ENCODE data around the gene GNAO1.

GNAO1 gene

GRCh38 chr16:56274369-56274768 lies 83.1 kb downstream of the GNAO1 start:
- no peak overlapping the region for H2AK5ac ChIP-seq (ENCODE audit: low read depth, low read length)
- no peak overlapping the region for H2AFZ ChIP-seq (ENCODE audit: low read length)
- no peak overlapping the region for H4K8ac ChIP-seq (ENCODE audit: low read depth, low read length)
- H2BK120ac ChIP-seq (ENCODE audit: low read depth, low read length) = no peak overlapping the region
- peaks cover 5 to 18% of the 10 kb centered on the region in 2 donors for H3K9me3 ChIP-seq (replicated peaks in 1 of 2; ENCODE audit: control insufficient read depth in 2 of 2, insufficient read depth in 1 of 2, low read depth in 1 of 2, low read length in 2 of 2)
- H3K36me3 ChIP-seq (replicated peaks in 1 of 2; ENCODE audit: control insufficient read depth in 2 of 2, insufficient read depth in 2 of 2, low read length in 2 of 2) = no peaks in the 10 kb centered on the region
- H4K91ac ChIP-seq (ENCODE audit: low read depth, low read length, poor library complexity) = no peak overlapping the region
- H2BK15ac ChIP-seq (ENCODE audit: low read length) = no peak overlapping the region
- H3K9ac ChIP-seq (ENCODE audit: low read depth, low read length, poor library complexity) = no peak overlapping the region
- DNase-seq (ENCODE audit: low spot score) = no peak
- H3K4ac ChIP-seq (ENCODE audit: low read length) = no peak overlapping the region
- no peak overlapping the region for H3K18ac ChIP-seq (ENCODE audit: low read length)
- no peak overlapping the region for H3K4me2 ChIP-seq (ENCODE audit: insufficient read depth, low read length, poor library complexity, severe bottlenecking)
- H3K4me1 ChIP-seq (ENCODE audit: control insufficient read depth in 2 of 2, insufficient read depth in 1 of 2, low read depth in 1 of 2, low read length in 2 of 2) = peaks cover 8 to 13% of the 10 kb centered on the region in 2 donors
- no peak overlapping the region for H3K23ac ChIP-seq (ENCODE audit: low read depth, low read length, poor library complexity)
- no peaks in the 10 kb centered on the region for H3K79me1 ChIP-seq (ENCODE audit: low read depth, low read length)
- no peak overlapping the region for H3K27ac ChIP-seq (replicated peaks; ENCODE audit: low read length)
- WGBS, 2 donors (ENCODE audit: extremely low coverage in 2 of 2, insufficient read length in 2 of 2, insufficient replicate concordance in 1 of 2) = no CpG with 5 or more reads among the region's 4 CpGs
- no peak overlapping the region for H3K4me3 ChIP-seq (ENCODE audit: low read length in 2 of 2)
- H3K14ac ChIP-seq (ENCODE audit: low read length) = no peak overlapping the region
- H2BK12ac ChIP-seq (ENCODE audit: low read length) = no peak overlapping the region
- H2BK5ac ChIP-seq (ENCODE audit: low read length) = no peak overlapping the region
- H3K27me3 ChIP-seq (ENCODE audit: control insufficient read depth in 3 of 3, insufficient read depth in 3 of 3, low read depth in 1 of 3, low read length in 3 of 3) = no peaks in the 10 kb centered on the region

- Histone ChIP-seq H3K9ac (ENCODE audit: low read depth, low read length, poor library complexity) (no peak overlapping the region), H3K4me1 (ENCODE audit: control insufficient read depth in 2 of 2, insufficient read depth in 1 of 2, low read depth in 1 of 2, low read length in 2 of 2) (peaks cover 8 to 11% of the 10 kb centered on the region in 2 donors), H3K36me3 (replicated peaks in 1 of 2; ENCODE audit: control insufficient read depth in 2 of 2, insufficient read depth in 2 of 2, low read length in 2 of 2) (no peaks in the 10 kb centered on the region), H3K18ac (ENCODE audit: low read length) (no peak overlapping the region), H2BK5ac (ENCODE audit: low read length) (no peak overlapping the region), H3K4me3 (ENCODE audit: low read length in 2 of 2) (no peak overlapping the region), H3K27me3 (ENCODE audit: control insufficient read depth in 3 of 3, insufficient read depth in 3 of 3, low read depth in 1 of 3, low read length in 3 of 3) (no peaks in the 10 kb centered on the region), H3K79me1 (ENCODE audit: low read depth, low read length) (no peaks in the 10 kb centered on the region), H3K4me2 (ENCODE audit: insufficient read depth, low read length, poor library complexity, severe bottlenecking) (no peak overlapping the region), H3K14ac (ENCODE audit: low read length) (no peak overlapping the region), H4K8ac (ENCODE audit: low read depth, low read length) (no peak overlapping the region), H3K9me3 (replicated peaks in 1 of 2; ENCODE audit: control insufficient read depth in 2 of 2, insufficient read depth in 1 of 2, low read depth in 1 of 2, low read length in 2 of 2) (peaks cover 5 to 18% of the 10 kb centered on the region in 2 donors), H2AFZ (ENCODE audit: low read length) (no peak overlapping the region), H3K27ac (replicated peaks; ENCODE audit: low read length) (no peak overlapping the region), H3K23ac (ENCODE audit: low read depth, low read length, poor library complexity) (no peak overlapping the region), H2BK12ac (ENCODE audit: low read length) (no peak overlapping the region), H2AK5ac (ENCODE audit: low read depth, low read length) (no peak overlapping the region), H3K4ac (ENCODE audit: low read length) (no peak overlapping the region), H4K91ac (ENCODE audit: low read depth, low read length, poor library complexity) (no peak overlapping the region), H2BK120ac (ENCODE audit: low read depth, low read length) (no peak overlapping the region), H2BK15ac (ENCODE audit: low read length) (no peak overlapping the region)
- no peak for DNase-seq (ENCODE audit: low spot score)
- WGBS, 2 donors (ENCODE audit: extremely low coverage in 2 of 2, insufficient read length in 2 of 2, insufficient replicate concordance in 1 of 2) = no CpG with 5 or more reads among the region's 4 CpGs
These were observed 83.8 kb downstream of the GNAO1 start for GRCh38 chr16:56275076-56275475.

- Histone ChIP-seq H2AFZ (ENCODE audit: low read length) (no peak overlapping the region), H2BK15ac (ENCODE audit: low read length) (no peak overlapping the region), H4K8ac (ENCODE audit: low read depth, low read length) (no peak overlapping the region), H3K36me3 (replicated peaks in 1 of 2; ENCODE audit: control insufficient read depth in 2 of 2, insufficient read depth in 2 of 2, low read length in 2 of 2) (no peaks in the 10 kb centered on the region), H3K4me2 (ENCODE audit: insufficient read depth, low read length, poor library complexity, severe bottlenecking) (no peak overlapping the region), H2BK120ac (ENCODE audit: low read depth, low read length) (no peak overlapping the region), H3K27ac (replicated peaks; ENCODE audit: low read length) (no peak overlapping the region), H3K4ac (ENCODE audit: low read length) (no peak overlapping the region), H3K14ac (ENCODE audit: low read length) (no peak overlapping the region), H2BK5ac (ENCODE audit: low read length) (no peak overlapping the region), H3K9ac (ENCODE audit: low read depth, low read length, poor library complexity) (peak overlapping the region; percentile 38), H4K91ac (ENCODE audit: low read depth, low read length, poor library complexity) (no peak overlapping the region), H3K18ac (ENCODE audit: low read length) (peak overlapping the region; percentile 7), H2AK5ac (ENCODE audit: low read depth, low read length) (no peak overlapping the region), H3K4me3 (ENCODE audit: low read length in 2 of 2) (no peak overlapping the region), H3K4me1 (ENCODE audit: control insufficient read depth in 2 of 2, insufficient read depth in 1 of 2, low read depth in 1 of 2, low read length in 2 of 2) (peaks cover 8 to 14% of the 10 kb centered on the region in 2 donors), H3K9me3 (replicated peaks in 1 of 2; ENCODE audit: control insufficient read depth in 2 of 2, insufficient read depth in 1 of 2, low read depth in 1 of 2, low read length in 2 of 2) (peaks cover 5 to 18% of the 10 kb centered on the region in 2 donors), H3K27me3 (ENCODE audit: control insufficient read depth in 3 of 3, insufficient read depth in 3 of 3, low read depth in 1 of 3, low read length in 3 of 3) (no peaks in the 10 kb centered on the region), H3K79me1 (ENCODE audit: low read depth, low read length) (no peaks in the 10 kb centered on the region), H2BK12ac (ENCODE audit: low read length) (no peak overlapping the region), H3K23ac (ENCODE audit: low read depth, low read length, poor library complexity) (no peak overlapping the region)
- DNase-seq (ENCODE audit: low spot score) = no peak
- no CpG with 5 or more reads among the region's 9 CpGs for WGBS, 2 donors (ENCODE audit: extremely low coverage in 2 of 2, insufficient read length in 2 of 2, insufficient replicate concordance in 1 of 2)
These were observed 84.5 kb downstream of the GNAO1 start for GRCh38 chr16:56275801-56276200.

GRCh38 chr16:56277075-56277474 lies 85.8 kb downstream of the GNAO1 start:
- Histone ChIP-seq H3K18ac (ENCODE audit: low read length) (no peak overlapping the region), H3K4me1 (ENCODE audit: control insufficient read depth in 2 of 2, insufficient read depth in 1 of 2, low read depth in 1 of 2, low read length in 2 of 2) (peaks cover 17 to 19% of the 10 kb centered on the region in 2 donors), H3K27ac (replicated peaks; ENCODE audit: low read length) (no peak overlapping the region), H3K23ac (ENCODE audit: low read depth, low read length, poor library complexity) (no peak overlapping the region), H4K91ac (ENCODE audit: low read depth, low read length, poor library complexity) (no peak overlapping the region), H2AFZ (ENCODE audit: low read length) (peak overlapping the region; percentile 45), H3K9ac (ENCODE audit: low read depth, low read length, poor library complexity) (no peak overlapping the region), H3K36me3 (replicated peaks in 1 of 2; ENCODE audit: control insufficient read depth in 2 of 2, insufficient read depth in 2 of 2, low read length in 2 of 2) (no peaks in the 10 kb centered on the region), H3K4me3 (ENCODE audit: low read length in 2 of 2) (no peak overlapping the region), H3K9me3 (replicated peaks in 1 of 2; ENCODE audit: control insufficient read depth in 2 of 2, insufficient read depth in 1 of 2, low read depth in 1 of 2, low read length in 2 of 2) (peaks cover 5 to 18% of the 10 kb centered on the region in 2 donors), H3K79me1 (ENCODE audit: low read depth, low read length) (no peaks in the 10 kb centered on the region), H3K27me3 (ENCODE audit: control insufficient read depth in 3 of 3, insufficient read depth in 3 of 3, low read depth in 1 of 3, low read length in 3 of 3) (no peaks in the 10 kb centered on the region), H3K4me2 (ENCODE audit: insufficient read depth, low read length, poor library complexity, severe bottlenecking) (no peak overlapping the region), H2BK120ac (ENCODE audit: low read depth, low read length) (no peak overlapping the region), H3K14ac (ENCODE audit: low read length) (no peak overlapping the region), H2BK12ac (ENCODE audit: low read length) (no peak overlapping the region), H3K4ac (ENCODE audit: low read length) (no peak overlapping the region), H2BK15ac (ENCODE audit: low read length) (no peak overlapping the region), H2AK5ac (ENCODE audit: low read depth, low read length) (no peak overlapping the region), H4K8ac (ENCODE audit: low read depth, low read length) (no peak overlapping the region), H2BK5ac (ENCODE audit: low read length) (no peak overlapping the region)
- no peak for DNase-seq (ENCODE audit: low spot score)
- WGBS, 2 donors (ENCODE audit: extremely low coverage in 2 of 2, insufficient read length in 2 of 2, insufficient replicate concordance in 1 of 2) = no CpG with 5 or more reads among the region's 5 CpGs
